ENCODE results near the gene SLC2A6. TPM values are rescaled to one million over a fixed set of nuclear protein-coding genes. Genes with fewer than 3 reads are reported as not detected.

The SLC2A6 gene
- total RNA-seq (2.4 and 8.6 TPM in 2 replicates), polyA plus RNA-seq (3.9 and 8.6 TPM in 2 replicates)

DNA sequence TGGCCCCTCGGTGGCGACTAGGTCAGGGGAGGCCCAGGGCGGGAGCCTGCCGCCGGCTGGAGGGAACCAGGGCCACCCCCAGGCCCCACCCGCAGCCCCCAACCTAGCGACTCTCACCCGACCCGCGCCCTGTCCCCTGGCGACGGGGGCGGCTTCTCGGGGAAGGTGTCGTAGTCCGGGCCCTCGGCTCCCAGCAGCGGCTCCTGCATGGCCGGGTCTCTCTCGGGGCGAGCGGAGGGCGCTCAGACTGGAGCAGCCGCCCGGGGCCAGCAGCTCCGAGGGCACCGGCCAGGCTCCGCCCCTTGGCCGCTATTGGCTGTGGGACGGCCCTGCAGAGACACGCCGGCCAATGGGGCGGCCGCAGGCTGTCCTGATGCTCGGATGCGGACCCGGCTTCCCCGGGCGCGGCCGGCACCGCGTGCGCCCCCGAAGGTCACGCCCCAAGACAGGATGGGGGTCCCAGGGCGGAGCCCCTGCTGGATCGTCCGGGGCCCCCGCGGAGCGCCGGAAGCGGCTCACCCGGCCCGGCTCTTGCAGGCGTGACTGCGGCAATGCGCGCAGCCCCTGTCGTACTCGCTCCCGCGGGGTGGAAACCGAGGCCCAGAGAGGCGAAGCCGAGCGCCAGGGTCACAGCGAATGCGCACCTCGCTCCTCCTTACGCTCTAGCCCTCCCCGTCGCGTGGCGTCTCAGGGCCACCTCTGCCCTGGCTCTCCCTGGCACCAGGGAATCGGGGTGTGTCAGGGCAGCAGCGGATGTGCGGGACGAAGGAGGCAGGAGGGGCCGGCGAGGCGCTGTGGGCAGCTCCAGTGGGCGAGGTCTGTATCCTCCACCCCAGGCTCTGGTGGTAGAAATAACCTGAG lies at the start of gene SLC2A6:
TSS of gene SLC2A6 (minus strand) at position 249 of the 861 bp plus-strand sequence. CDS start at position 209, 40 bp downstream.
- DNase-seq (ENCODE audit: low read depth in 1 of 2, low spot score in 1 of 2) = peak; percentile 82 to 94
- H3K4me3 ChIP-seq = peak within 1 kb of the TSS; percentile 39
- H3K36me3 ChIP-seq = no peaks in the 10 kb centered on the region
- H3K9me3 ChIP-seq (ENCODE audit: low read depth) = no peaks in the 10 kb centered on the region
- peaks cover 4% of the 10 kb centered on the region for H3K4me1 ChIP-seq (ENCODE audit: low read depth)
- H3K27me3 ChIP-seq = peaks cover 7% of the 10 kb centered on the region
- H3K27ac ChIP-seq = no peak within 1 kb of the TSS
- no peak for TF ChIP-seq CTCF (IDR thresholded peaks at IDR 0.05; ENCODE audit: low read depth, low read length)

DNA sequence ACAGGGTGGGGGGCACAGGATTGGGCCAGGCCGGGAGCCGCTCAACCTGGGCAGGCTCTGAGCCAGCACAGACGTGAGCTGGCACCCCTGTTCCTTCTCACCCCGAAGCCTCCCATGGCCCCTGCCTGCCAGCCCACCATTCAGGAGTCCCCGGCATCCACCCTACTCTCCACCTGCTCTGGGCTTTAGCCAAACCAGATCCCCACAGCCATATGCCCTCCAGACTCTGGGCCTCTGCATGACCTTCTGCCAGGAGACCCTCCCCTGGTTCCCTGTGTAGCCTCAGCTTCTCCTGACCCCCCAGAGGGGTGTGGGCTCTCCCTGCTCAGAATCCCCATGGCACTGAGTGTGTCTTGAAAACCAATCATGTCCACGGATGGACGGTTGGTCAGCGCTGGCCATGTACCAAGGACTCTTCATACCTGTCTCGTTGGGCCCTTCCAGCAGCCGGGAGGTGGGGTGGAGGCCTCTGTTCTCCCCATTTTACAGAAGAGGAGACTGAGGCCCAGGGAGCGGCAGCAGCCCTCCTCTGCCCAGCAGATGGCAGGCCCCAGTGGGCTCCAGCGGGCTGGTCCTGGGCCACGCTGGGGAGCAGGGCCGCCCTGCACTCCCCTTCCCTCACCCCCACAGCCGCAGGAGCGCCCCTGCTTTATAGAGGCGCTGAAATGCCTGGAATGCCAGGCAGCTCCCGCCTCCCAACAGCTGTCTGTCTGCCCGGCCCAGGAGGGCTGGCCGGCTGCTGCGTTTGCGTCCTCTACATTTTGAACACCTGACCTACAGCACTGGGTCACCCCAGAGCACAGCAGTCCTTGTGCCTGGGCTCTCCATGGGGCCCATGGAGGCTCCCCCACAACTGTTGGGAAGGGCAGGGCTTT lies 49.3 kb upstream of the SLC2A6 start:
- H3K27ac ChIP-seq = no peak overlapping the region
- H3K4me3 ChIP-seq = no peak overlapping the region
- H3K4me1 ChIP-seq (ENCODE audit: low read depth) = peaks cover 39% of the 10 kb centered on the region
- TF ChIP-seq CTCF (IDR thresholded peaks at IDR 0.05; ENCODE audit: low read depth, low read length) = no peak
- H3K9me3 ChIP-seq (ENCODE audit: low read depth) = no peaks in the 10 kb centered on the region
- no peaks in the 10 kb centered on the region for H3K36me3 ChIP-seq
- DNase-seq (ENCODE audit: low read depth in 1 of 2, low spot score in 1 of 2) = no peak
- H3K27me3 ChIP-seq = no peaks in the 10 kb centered on the region

DNA sequence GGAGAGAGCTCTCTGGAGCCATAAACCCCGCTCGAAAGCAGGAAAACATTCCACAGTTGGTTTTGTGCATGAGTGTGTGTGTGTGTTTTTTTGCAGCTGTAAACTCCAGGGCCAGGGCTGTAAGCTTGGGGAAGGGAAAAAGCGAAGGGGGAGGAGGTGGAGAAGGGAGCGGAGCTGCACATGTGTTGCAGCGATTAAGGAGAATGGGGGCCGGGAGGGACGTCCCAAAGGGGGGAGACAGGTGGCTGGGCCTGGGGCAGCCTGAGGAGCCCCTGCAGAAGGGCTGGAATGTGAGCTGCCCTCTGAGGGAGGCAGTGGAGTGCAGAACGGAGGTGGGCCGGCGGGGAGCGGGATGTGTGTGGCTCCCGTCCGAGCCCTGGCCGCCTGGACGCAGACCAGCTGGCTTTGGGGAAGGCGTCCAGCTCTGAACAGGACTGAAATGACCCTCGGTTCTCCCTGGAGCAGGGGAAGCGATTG lies 48.6 kb upstream of the SLC2A6 start:
- H3K36me3 ChIP-seq = no peaks in the 10 kb centered on the region
- H3K4me3 ChIP-seq = no peak overlapping the region
- DNase-seq (ENCODE audit: low read depth in 1 of 2, low spot score in 1 of 2) = peak in 1 of 2 donors; percentile 74
- H3K9me3 ChIP-seq (ENCODE audit: low read depth) = no peaks in the 10 kb centered on the region
- no peaks in the 10 kb centered on the region for H3K27me3 ChIP-seq
- no peak for TF ChIP-seq CTCF (IDR thresholded peaks at IDR 0.05; ENCODE audit: low read depth, low read length)
- H3K27ac ChIP-seq = peak overlapping the region; percentile 9
- H3K4me1 ChIP-seq (ENCODE audit: low read depth) = peaks cover 40% of the 10 kb centered on the region

DNA sequence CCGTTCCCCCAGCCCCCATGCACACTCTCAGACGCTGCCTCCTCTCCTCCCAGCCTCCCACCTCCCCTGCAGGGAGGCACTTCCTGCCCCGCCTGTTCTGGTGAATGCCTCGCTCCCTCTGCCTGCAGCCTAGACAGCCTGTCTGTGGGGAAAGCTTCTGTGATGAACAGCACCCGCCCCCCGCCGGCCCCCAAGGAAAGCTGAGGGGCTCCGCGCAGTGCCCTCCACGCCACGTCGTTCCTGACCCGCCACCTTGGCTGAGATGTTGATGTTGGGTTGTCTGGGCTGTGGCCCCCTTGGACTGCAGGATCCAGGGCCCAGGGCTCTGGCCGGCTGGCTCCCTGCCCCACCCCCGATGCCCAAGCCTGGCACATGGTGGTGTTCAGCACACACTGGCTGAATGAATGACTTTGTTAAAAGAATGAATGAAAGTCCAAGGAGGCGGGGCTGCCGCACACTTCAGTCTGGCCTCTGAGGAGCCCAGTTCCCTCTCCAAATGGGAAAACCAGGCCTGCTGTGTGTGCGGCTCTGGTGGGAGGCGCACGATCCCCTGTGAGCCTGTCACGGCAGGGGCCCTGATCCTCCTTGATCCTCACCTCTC lies 47.9 kb upstream of the SLC2A6 start:
- Histone ChIP-seq H3K9me3 (ENCODE audit: low read depth) (no peaks in the 10 kb centered on the region), H3K27ac (peak overlapping the region; percentile 9), H3K4me3 (no peak overlapping the region), H3K27me3 (no peaks in the 10 kb centered on the region), H3K4me1 (ENCODE audit: low read depth) (peaks cover 40% of the 10 kb centered on the region), H3K36me3 (no peaks in the 10 kb centered on the region)
- no peak for DNase-seq (ENCODE audit: low read depth in 1 of 2, low spot score in 1 of 2)
- TF ChIP-seq CTCF (IDR thresholded peaks at IDR 0.05; ENCODE audit: low read depth, low read length) = no peak

- no peaks in the 10 kb centered on the region for H3K27me3 ChIP-seq
- no peaks in the 10 kb centered on the region for H3K9me3 ChIP-seq (ENCODE audit: low read depth)
- no peaks in the 10 kb centered on the region for H3K36me3 ChIP-seq
- H3K27ac ChIP-seq = no peak overlapping the region
- no peak overlapping the region for H3K4me3 ChIP-seq
- no peak for DNase-seq (ENCODE audit: low read depth in 1 of 2, low spot score in 1 of 2)
- peaks cover 29% of the 10 kb centered on the region for H3K4me1 ChIP-seq (ENCODE audit: low read depth)
- no peak for TF ChIP-seq CTCF (IDR thresholded peaks at IDR 0.05; ENCODE audit: low read depth, low read length)
These were observed 46.8 kb upstream of the SLC2A6 start for GRCh38 chr9:133525677-133526076.
